GM19240 (cell line): ENCODE results near the gene SPACA5.
"Not testable (repeated sequence)": the region's sequence is repeated elsewhere in the genome, so short reads cannot be mapped to it uniquely, and the experiment has no call there.

Source experiments
- DNase-seq: peaks from one replicate; pipeline ENCODE4 v3.0.0; 2011; ENCODE audit warnings: low spot score; ENCODE audit not compliant: insufficient read length

Gene SPACA5

DNA sequence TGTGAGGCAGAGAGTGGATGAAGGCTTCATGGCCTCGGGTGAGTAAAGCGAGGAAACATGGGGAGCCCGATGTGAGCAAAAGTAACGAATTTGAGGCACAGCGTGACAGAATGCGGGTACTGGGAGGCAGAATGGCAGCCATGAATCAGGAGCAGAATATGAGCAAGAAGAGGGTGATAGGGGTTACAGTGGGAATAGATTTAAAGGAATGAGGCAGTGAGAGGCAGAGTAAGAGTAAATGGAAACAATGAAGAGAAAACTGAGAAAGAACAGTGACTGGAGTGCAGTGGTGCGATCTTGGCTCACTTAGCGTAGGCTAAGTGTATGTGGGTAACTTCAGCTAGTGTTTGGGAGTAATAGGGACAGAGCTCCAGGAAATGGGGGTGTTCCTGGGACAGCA, at the start of gene SPACA5:
Gene SPACA5 (plus strand): TSS at position 301 of the 400 bp plus-strand sequence. CDS start 815 bp downstream, outside the sequence.
- not testable (repeated sequence) for DNase-seq

DNA sequence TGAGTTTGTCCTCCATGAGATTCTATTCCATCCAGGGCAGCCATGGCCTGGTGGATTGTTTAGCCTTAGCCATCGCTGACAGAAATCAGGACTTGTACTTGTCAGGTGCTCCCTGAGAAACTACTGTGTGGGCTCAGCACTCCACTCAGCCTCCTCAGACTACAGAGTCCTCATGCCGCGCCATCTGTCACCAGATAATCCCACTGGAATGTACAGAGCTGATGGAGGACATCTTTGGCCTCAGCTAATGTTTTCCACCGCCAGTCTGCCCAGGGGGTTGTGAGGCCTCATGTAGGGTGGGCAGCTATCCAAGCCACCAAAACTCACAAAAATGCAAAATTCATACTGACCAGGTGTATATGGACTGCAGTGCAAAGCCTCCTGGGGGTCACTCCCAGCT, 48.6 kb upstream of the SPACA5 start:
- not testable (repeated sequence) for DNase-seq

DNA sequence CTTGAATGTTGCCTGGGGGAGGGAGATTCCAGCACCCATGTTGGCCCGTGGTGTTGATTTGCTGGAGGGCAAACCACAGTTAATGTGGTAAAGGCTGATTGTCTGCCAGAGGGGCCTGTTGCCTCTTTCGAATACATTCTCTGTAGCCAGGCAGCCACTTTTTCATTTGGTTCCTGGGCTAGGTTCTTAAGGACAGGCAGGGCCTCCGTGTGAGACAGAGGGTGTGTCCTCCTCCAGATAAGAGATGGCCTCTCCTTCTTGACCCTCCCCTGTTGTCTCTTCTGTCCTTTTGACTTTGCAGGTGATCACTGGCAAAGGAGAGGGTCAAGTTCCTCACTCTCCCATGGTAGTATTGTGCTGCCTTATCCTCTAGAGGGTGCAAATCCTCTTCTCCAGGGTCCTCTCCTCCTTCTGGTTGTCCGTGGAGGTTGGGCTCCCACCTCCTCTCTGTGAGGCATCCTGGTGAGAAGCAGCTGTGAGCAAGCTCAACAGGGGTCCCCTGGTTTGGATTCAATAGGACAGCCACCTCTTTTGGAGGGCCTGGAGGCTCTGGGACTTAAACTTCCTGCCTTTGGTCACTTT, 47.9 kb upstream of the SPACA5 start:
- no peak for DNase-seq

DNA sequence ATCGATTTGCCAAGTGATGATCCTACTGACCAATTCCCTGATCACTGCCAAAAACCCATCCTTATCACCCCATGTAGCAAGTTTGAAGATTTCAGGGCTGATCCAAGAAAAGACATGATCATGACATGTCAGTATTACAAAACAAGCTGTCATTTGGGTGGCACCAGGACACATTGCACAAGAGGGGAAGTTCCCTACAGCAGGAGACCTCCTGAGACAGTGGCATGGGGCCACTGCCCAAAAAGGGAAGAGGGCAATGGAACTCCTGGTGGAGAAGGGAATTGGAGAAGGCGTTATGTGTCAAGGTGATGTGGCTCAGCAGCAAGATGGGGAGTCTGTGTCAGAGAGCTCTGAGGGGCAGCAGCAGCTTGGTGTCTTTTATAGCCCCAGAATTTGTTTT, 46.4 kb upstream of the SPACA5 start:
- DNase-seq, result no peak

DNA sequence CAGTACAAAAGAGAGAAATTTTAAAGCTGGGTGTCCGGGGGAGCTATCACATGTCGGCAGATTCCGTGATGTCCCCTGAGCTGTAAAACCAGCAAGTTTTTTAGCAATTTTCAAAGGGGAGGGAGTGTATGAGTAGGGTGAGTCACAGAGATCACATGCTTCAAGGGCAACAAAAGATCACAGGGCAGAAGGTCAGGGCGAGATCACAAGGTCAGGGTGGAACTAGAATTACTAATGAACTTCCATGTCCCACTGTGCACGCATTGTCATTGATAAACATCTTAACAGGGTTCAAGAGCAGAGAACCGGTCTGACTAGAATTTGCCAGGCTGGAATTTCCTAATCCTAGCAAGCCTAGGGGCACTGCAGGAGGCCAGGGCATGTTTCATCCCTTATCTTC, 45.0 kb upstream of the SPACA5 start:
- DNase-seq, result not testable (repeated sequence)

DNA sequence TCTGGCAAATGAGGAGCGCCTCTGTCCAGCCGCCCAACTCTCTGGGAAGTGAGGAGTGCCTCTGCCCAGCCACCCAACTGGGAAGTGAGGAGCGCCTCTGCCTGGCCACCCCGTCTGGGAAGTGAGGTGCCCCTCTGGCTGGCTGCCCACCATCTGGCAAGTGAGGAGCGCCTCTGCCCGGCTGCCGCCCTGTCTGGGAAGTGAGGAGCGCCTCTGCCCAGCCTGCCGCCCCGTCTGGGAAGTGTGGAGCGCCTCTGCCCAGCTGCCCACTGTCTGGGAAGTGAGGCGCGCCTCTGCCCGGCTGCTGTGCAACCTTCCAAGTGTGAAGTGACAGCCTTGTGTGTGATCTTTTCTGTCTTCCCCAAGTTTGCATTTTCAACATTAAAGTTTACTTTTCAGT, 41.3 kb upstream of the SPACA5 start:
- DNase-seq, result not testable (repeated sequence)

GRCh38 chrX:47973235-47973634, 33.6 kb upstream of the SPACA5 start:
- no peak for DNase-seq

GRCh38 chrX:47976254-47977151, 30.3 kb upstream of the SPACA5 start:
- DNase-seq, result no peak

DNA sequence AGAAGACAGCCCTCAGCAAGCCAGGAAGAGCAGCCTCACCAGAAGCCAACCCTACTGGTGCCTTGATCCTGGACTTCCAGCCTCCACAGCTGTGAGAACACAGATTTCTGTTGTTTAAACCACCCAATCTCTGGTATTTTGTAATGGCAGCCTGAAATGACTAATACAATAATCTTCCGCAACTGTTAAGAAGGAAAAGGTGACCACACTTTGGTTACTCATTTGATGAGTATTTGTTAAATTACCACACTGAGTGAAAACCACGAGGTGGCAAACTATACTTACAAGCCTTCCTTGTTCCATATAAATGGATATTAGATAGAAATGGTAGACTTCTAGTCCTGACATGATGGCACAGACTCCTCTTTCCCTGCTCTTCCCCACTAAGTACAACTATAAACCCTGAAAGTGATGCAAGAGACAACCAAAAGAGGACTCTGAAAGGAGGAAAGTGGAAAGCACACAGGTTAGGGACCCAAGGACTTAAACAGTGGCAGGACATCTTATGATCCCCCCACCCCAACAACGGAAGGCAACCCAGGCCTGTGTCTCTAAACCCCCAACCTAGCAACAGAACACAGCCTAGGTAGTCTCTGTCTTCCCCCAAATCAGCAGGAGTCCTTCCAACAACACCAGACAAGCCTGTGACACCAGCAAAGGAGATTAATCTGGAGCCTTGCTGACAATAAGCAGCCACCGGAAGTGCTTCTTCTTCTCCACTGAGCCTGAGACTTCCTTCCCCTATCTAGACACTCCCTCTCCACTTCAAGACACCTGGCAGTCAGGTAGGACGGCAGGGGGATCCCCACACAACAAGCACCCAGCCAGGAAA, 15.3 kb upstream of the SPACA5 start:
- no peak for DNase-seq

GRCh38 chrX:47992095-47992380, 14.8 kb upstream of the SPACA5 start:
- DNase-seq, result no peak

GRCh38 chrX:47992669-47993068, 14.1 kb upstream of the SPACA5 start:
- no peak for DNase-seq

DNA sequence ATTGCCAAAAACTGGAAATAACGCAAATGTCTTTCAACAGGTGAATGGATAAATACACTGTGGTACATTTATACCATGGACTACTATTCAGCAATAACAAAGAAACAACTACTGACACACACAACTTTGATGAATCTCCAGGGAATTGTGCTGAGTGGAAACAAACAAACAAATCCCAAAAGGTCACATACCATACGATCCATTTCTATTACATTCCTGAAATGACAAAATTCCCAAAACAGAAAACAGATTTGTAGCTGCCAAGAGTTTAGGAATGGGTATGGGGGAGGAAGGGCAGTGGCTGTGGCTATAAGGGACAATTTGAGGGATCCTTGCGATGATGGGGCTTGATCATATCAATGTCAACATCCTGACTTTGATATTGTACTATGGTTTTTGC, 5.5 kb upstream of the SPACA5 start:
- DNase-seq, result no peak

DNA sequence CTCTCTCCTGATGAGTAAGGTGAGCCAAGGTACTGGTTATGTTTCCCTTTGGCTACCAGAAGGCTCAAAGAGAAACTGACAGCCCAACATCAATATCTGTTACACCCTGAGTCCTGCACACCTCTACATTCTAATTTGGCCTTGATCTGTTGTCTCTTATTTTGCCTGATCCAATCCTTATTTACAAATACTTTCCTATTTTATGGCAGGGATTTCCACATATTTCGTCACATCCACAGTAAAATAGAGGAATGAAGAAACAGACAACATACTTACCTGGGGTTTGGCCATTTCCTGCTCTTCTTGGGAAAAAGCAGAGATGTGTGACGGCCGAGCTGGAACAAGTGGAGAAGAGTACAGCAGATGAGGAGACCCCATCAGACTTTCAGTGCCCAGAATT, 4.5 kb upstream of the SPACA5 start:
- no peak for DNase-seq

GRCh38 chrX:48002929-48003328, 3.9 kb upstream of the SPACA5 start:
- DNase-seq, result no peak

GRCh38 chrX:48003367-48003757, 3.4 kb upstream of the SPACA5 start:
- DNase-seq, result no peak

DNA sequence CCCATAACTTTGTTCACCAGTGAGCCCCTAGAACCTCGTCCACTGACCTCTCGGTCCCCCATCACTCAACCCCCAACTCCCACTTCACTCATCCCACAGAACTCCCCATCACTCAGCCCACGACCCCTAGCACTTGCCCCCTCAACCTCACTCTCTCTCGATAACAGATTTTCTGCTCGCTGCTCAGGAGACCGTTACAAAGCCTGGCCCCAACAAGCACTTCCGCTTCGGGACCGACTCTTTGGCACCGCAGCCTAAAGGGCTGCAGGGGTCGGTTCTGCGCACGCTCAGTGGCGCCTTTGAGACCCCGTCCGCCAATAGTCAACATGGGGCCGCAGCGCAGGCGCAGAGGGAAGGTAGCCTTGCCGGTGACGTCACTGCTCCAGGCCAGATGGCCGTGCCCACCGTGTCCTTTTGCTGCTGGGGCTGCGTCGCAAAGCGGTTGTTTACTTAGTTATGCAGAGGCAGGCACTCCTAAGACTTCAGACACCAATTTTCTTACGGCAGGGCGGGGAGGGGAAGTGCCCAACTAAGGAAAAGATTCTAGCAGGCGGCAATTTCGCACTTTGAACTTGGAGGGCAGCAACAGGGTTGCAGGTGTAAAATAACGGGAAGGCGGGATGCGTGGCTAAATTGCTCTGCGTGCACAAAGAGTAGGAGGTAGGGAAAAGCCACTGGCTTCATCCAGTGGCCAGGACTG, 2.9 kb upstream of the SPACA5 start, which contains the start of gene ZNF182:
Gene ZNF182 (minus strand): TSS at position 232 of the 700 bp plus-strand sequence. CDS start 1,380 bp downstream, outside the sequence.
- DNase-seq, result peak; percentile 90

- DNase-seq, result not testable (repeated sequence)
These were observed 2.7 kb downstream of the SPACA5 start for GRCh38 chrX:48009445-48009960.

DNA sequence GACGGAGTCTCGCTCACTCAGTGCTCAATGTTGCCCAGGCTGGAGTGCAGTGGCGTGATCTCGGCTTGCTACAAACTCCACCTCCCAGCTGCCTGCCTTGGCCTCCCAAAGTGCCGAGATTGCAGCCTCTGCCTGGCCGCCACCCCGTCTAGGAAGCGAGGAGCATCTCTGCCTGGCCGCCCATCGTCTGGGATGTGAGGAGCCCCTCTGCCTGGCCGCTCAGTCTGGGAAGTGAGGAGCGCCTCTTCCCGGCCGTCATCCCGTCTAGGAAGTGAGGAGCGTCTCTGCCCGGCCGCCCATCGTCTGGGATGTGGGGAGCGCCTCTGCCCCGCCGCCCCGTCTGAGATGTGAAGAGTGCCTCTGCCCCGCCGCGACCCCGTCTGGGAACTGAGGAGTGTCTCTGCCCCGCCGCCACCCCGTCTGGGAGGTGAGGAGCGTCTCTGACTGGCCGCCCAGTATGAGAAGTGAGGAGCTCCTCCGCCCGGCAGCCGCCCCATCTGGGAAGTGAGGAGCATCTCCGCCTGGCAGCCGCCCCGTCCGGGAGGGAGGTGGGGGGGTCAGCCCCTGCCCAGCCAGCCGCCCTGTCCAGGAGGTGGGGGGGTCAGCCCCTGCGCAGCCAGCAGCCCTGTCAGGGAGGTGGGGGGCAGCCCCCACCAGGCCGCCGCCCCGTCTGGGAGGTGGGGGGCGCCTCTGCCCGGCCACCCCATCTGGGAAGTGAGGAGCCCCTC, 10.0 kb downstream of the SPACA5 start:
- DNase-seq, result not testable (repeated sequence)

DNA sequence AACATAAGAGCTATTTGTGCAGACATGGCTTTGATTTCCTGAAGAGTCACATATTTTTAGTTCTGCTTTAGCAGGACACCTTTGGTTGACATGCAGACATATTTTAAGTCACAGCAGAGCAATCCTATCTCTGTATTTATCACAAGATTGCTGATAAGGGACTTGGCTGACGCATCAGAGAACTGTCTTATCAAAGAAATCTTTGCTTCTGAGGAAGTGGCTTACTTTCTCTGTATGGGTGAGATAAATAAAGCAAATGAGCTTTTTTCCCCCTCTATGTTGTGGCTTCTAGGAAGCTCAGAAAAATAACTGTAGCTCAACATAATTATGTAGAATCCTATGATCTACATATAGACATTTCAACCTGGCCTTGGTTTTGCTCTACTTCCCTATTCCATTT, 13.1 kb downstream of the SPACA5 start:
- DNase-seq, result not testable (repeated sequence)

DNA sequence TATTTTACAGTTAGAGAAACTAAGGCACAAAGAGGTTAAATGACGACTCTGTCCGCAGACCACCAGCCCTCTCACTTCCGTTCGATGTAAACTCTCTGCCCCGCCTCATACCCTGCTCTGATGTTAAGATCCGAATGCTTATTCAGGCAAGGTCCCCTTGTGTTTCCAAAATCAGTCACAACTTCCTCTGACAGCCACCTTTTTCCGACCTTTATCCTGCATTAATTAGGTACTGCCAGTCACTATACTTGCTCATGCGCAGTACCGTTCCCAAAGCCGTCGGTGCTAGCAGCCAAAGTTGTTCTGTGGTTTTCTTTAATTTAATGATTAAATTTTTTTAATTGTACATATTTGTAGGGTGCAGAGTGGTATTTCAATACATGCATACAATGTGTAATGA, 13.7 kb downstream of the SPACA5 start:
- not testable (repeated sequence) for DNase-seq
